ENCODE data around the gene PRR15L. TPM values are rescaled to one million over a fixed set of nuclear protein-coding genes. Genes with fewer than 3 reads are reported as not detected.
"Not testable (repeated sequence)": the region's sequence is repeated elsewhere in the genome, so short reads cannot be mapped to it uniquely, and the experiment has no call there.

PRR15L gene
- total and polyA plus RNA-seq, 4 donors: 0.17 to 0.27 TPM; not detected in 2

GRCh38 chr17:47928415-47928814, 29.3 kb downstream of the PRR15L start:
- no peaks in the 10 kb centered on the region for H3K9me3 ChIP-seq (ENCODE audit: control insufficient read depth, insufficient read depth, low read length)
- WGBS (ENCODE audit: insufficient coverage): no CpG with 5 or more reads among the region's 2 CpGs
- H3K27ac ChIP-seq (ENCODE audit: low read depth, low read length): no peak overlapping the region
- peaks cover 60% of the 10 kb centered on the region for H3K36me3 ChIP-seq (ENCODE audit: control insufficient read depth, insufficient read depth, low read length)
- no peaks in the 10 kb centered on the region for H3K27me3 ChIP-seq (ENCODE audit: control insufficient read depth, insufficient read depth, low read length)
- H3K4me3 ChIP-seq (ENCODE audit: low read depth, low read length): no peak overlapping the region
- peaks cover 8% of the 10 kb centered on the region for H3K4me1 ChIP-seq (ENCODE audit: control insufficient read depth, insufficient read depth, low read length)
- no peak for DNase-seq (ENCODE audit: low read depth in 4 of 6, low spot score in 6 of 6)

- Histone ChIP-seq H3K27me3 (ENCODE audit: control insufficient read depth, insufficient read depth, low read length) (no peaks in the 10 kb centered on the region), H3K9me3 (ENCODE audit: control insufficient read depth, insufficient read depth, low read length) (no peaks in the 10 kb centered on the region), H3K27ac (ENCODE audit: low read depth, low read length) (no peak overlapping the region), H3K36me3 (ENCODE audit: control insufficient read depth, insufficient read depth, low read length) (peaks cover 66% of the 10 kb centered on the region), H3K4me3 (ENCODE audit: low read depth, low read length) (no peak overlapping the region), H3K4me1 (ENCODE audit: control insufficient read depth, insufficient read depth, low read length) (peaks cover 8% of the 10 kb centered on the region)
- DNase-seq (ENCODE audit: low read depth in 4 of 6, low spot score in 6 of 6): no peak
- WGBS (ENCODE audit: insufficient coverage): 95% methylated on average over 14 of the region's 20 CpGs
These were observed 29.8 kb downstream of the PRR15L start for GRCh38 chr17:47927821-47928400.

- H3K9me3 ChIP-seq (ENCODE audit: control insufficient read depth, insufficient read depth, low read length): no peaks in the 10 kb centered on the region
- no peak overlapping the region for H3K27ac ChIP-seq (ENCODE audit: low read depth, low read length)
- WGBS (ENCODE audit: insufficient coverage): no CpG with 5 or more reads among the region's 3 CpGs
- H3K4me1 ChIP-seq (ENCODE audit: control insufficient read depth, insufficient read depth, low read length): peaks cover 8% of the 10 kb centered on the region
- H3K36me3 ChIP-seq (ENCODE audit: control insufficient read depth, insufficient read depth, low read length): peaks cover 71% of the 10 kb centered on the region
- no peak for DNase-seq (ENCODE audit: low read depth in 4 of 6, low spot score in 6 of 6)
- no peaks in the 10 kb centered on the region for H3K27me3 ChIP-seq (ENCODE audit: control insufficient read depth, insufficient read depth, low read length)
- no peak overlapping the region for H3K4me3 ChIP-seq (ENCODE audit: low read depth, low read length)
These were observed 32.0 kb downstream of the PRR15L start for GRCh38 chr17:47925678-47925988.

GRCh38 chr17:47924785-47925677, 32.7 kb downstream of the PRR15L start:
- no peak overlapping the region for H3K27ac ChIP-seq (ENCODE audit: low read depth, low read length)
- H3K4me3 ChIP-seq (ENCODE audit: low read depth, low read length): no peak overlapping the region
- H3K4me1 ChIP-seq (ENCODE audit: control insufficient read depth, insufficient read depth, low read length): peaks cover 8% of the 10 kb centered on the region
- no peaks in the 10 kb centered on the region for H3K9me3 ChIP-seq (ENCODE audit: control insufficient read depth, insufficient read depth, low read length)
- peaks cover 70% of the 10 kb centered on the region for H3K36me3 ChIP-seq (ENCODE audit: control insufficient read depth, insufficient read depth, low read length)
- no peaks in the 10 kb centered on the region for H3K27me3 ChIP-seq (ENCODE audit: control insufficient read depth, insufficient read depth, low read length)
- 94% methylated on average over 18 of the region's 23 CpGs for WGBS (ENCODE audit: insufficient coverage)
- DNase-seq (ENCODE audit: low read depth in 4 of 6, low spot score in 6 of 6): no peak

- H3K27ac ChIP-seq (ENCODE audit: low read depth, low read length); H3K9me3 ChIP-seq (ENCODE audit: control insufficient read depth, insufficient read depth, low read length); DNase-seq (ENCODE audit: low read depth in 4 of 6, low spot score in 6 of 6); H3K27me3 ChIP-seq (ENCODE audit: control insufficient read depth, insufficient read depth, low read length); H3K4me3 ChIP-seq (ENCODE audit: low read depth, low read length): not testable (repeated sequence)
- Histone ChIP-seq H3K4me1 (ENCODE audit: control insufficient read depth, insufficient read depth, low read length) (peaks cover 21% of the 10 kb centered on the region), H3K36me3 (ENCODE audit: control insufficient read depth, insufficient read depth, low read length) (peaks cover 46% of the 10 kb centered on the region)
- 93% methylated on average over 6 of the region's 14 CpGs for WGBS (ENCODE audit: insufficient coverage)
These were observed 37.8 kb downstream of the PRR15L start for GRCh38 chr17:47919889-47920288.

GRCh38 chr17:47918991-47919390, 38.7 kb downstream of the PRR15L start:
- no peaks in the 10 kb centered on the region for H3K9me3 ChIP-seq (ENCODE audit: control insufficient read depth, insufficient read depth, low read length)
- H3K4me1 ChIP-seq (ENCODE audit: control insufficient read depth, insufficient read depth, low read length): peaks cover 22% of the 10 kb centered on the region
- 100% methylated on average over 1 of the region's 2 CpGs for WGBS (ENCODE audit: insufficient coverage)
- H3K27ac ChIP-seq (ENCODE audit: low read depth, low read length): no peak overlapping the region
- no peak for DNase-seq (ENCODE audit: low read depth in 4 of 6, low spot score in 6 of 6)
- no peaks in the 10 kb centered on the region for H3K27me3 ChIP-seq (ENCODE audit: control insufficient read depth, insufficient read depth, low read length)
- H3K36me3 ChIP-seq (ENCODE audit: control insufficient read depth, insufficient read depth, low read length): peaks cover 39% of the 10 kb centered on the region
- H3K4me3 ChIP-seq (ENCODE audit: low read depth, low read length): no peak overlapping the region

- peaks cover 22% of the 10 kb centered on the region for H3K4me1 ChIP-seq (ENCODE audit: control insufficient read depth, insufficient read depth, low read length)
- H3K9me3 ChIP-seq (ENCODE audit: control insufficient read depth, insufficient read depth, low read length): no peaks in the 10 kb centered on the region
- H3K27ac ChIP-seq (ENCODE audit: low read depth, low read length): no peak overlapping the region
- no peak for DNase-seq (ENCODE audit: low read depth in 4 of 6, low spot score in 6 of 6)
- no peak overlapping the region for H3K4me3 ChIP-seq (ENCODE audit: low read depth, low read length)
- no CpG with 5 or more reads among the region's 2 CpGs for WGBS (ENCODE audit: insufficient coverage)
- H3K36me3 ChIP-seq (ENCODE audit: control insufficient read depth, insufficient read depth, low read length): peaks cover 30% of the 10 kb centered on the region
- no peaks in the 10 kb centered on the region for H3K27me3 ChIP-seq (ENCODE audit: control insufficient read depth, insufficient read depth, low read length)
These were observed 39.7 kb downstream of the PRR15L start for GRCh38 chr17:47918006-47918405.

GRCh38 chr17:47917581-47917980, 40.1 kb downstream of the PRR15L start:
- Histone ChIP-seq H3K4me3 (ENCODE audit: low read depth, low read length) (no peak overlapping the region), H3K27ac (ENCODE audit: low read depth, low read length) (no peak overlapping the region), H3K9me3 (ENCODE audit: control insufficient read depth, insufficient read depth, low read length) (no peaks in the 10 kb centered on the region), H3K27me3 (ENCODE audit: control insufficient read depth, insufficient read depth, low read length) (no peaks in the 10 kb centered on the region), H3K4me1 (ENCODE audit: control insufficient read depth, insufficient read depth, low read length) (peaks cover 22% of the 10 kb centered on the region), H3K36me3 (ENCODE audit: control insufficient read depth, insufficient read depth, low read length) (peaks cover 26% of the 10 kb centered on the region)
- WGBS (ENCODE audit: insufficient coverage): 90% methylated on average over 2 of the region's 2 CpGs
- DNase-seq (ENCODE audit: low read depth in 4 of 6, low spot score in 6 of 6): no peak

GRCh38 chr17:47916489-47917208, 41.0 kb downstream of the PRR15L start:
- H3K27ac ChIP-seq (ENCODE audit: low read depth, low read length): no peak overlapping the region
- peaks cover 22% of the 10 kb centered on the region for H3K4me1 ChIP-seq (ENCODE audit: control insufficient read depth, insufficient read depth, low read length)
- no peaks in the 10 kb centered on the region for H3K27me3 ChIP-seq (ENCODE audit: control insufficient read depth, insufficient read depth, low read length)
- WGBS (ENCODE audit: insufficient coverage): 73% methylated on average over 6 of the region's 19 CpGs
- peaks cover 22% of the 10 kb centered on the region for H3K36me3 ChIP-seq (ENCODE audit: control insufficient read depth, insufficient read depth, low read length)
- DNase-seq (ENCODE audit: low read depth in 4 of 6, low spot score in 6 of 6): no peak
- no peaks in the 10 kb centered on the region for H3K9me3 ChIP-seq (ENCODE audit: control insufficient read depth, insufficient read depth, low read length)
- H3K4me3 ChIP-seq (ENCODE audit: low read depth, low read length): no peak overlapping the region

Data from spinal cord (tissue), 10 donors.